K562 (cell line): ENCODE data around the gene PIK3R5.

ENCODE experiments used
- CC2D1A ChIP-seq: fragments of 450-650 bp; IDR thresholded peaks from 2 replicates; pipeline ENCODE4 v1.6.1; 2017; ENCODE audit warnings: mild to moderate bottlenecking
- CTCF ChIP-seq, 3 experiments: IDR thresholded peaks in 2 of 3; conservative IDR thresholded peaks in 1 of 3; 2 replicates each; pipeline ENCODE4 v1.5.1; 2011 to 2012; ENCODE audit warnings: low read length in 3 of 3, mild to moderate bottlenecking in 3 of 3, control low read depth in 2 of 3, improper control_type of control experiment in 1 of 3, inconsistent platforms in 1 of 3, low read depth in 1 of 3, mixed read lengths in 1 of 3, moderate library complexity in 1 of 3; ENCODE audit not compliant: insufficient read depth in 2 of 3
- GTF3C2 ChIP-seq: IDR thresholded peaks from 3 replicates; pipeline ENCODE4 v1.6.1; 2011; ENCODE audit warnings: borderline replicate concordance, mild to moderate bottlenecking, moderate library complexity; ENCODE audit not compliant: insufficient read length; ENCODE audit errors: extremely low read depth
- HDAC6 ChIP-seq: IDR thresholded peaks from 2 replicates; pipeline ENCODE4 v1.6.1; 2012; ENCODE audit warnings: low read depth, mild to moderate bottlenecking, control low read depth, inconsistent platforms, low read length, moderate library complexity
- HMG20A ChIP-seq: fragments of 450-650 bp; formaldehyde crosslinking; conservative IDR thresholded peaks from 2 replicates; pipeline ENCODE4 v1.4.0; 2020; ENCODE audit warnings: mild to moderate bottlenecking, mixed read lengths
- SRF ChIP-seq, 2 experiments: fragments of 250-450, 450-650 bp in 1 of 2; sonication (Bioruptor Pico) in 1 of 2; sonication (generic) in 1 of 2; formaldehyde crosslinking; IDR thresholded peaks; 2 replicates each; pipeline versions ENCODE4 v1.5.0 to v1.5.1; 2020 to 2022; ENCODE audit warnings: mild to moderate bottlenecking in 1 of 2, missing genetic modification reagents in 1 of 2
- TCF15 ChIP-seq: fragments of 250-450 bp; sonication (Bioruptor Pico); IDR thresholded peaks from 2 replicates; pipeline ENCODE4 v1.8.0; 2022; ENCODE audit warnings: moderate library complexity, mild to moderate bottlenecking, inconsistent platforms
- ZBTB7A ChIP-seq: IDR thresholded peaks from 2 replicates; pipeline ENCODE4 v1.6.1; 2011; ENCODE audit warnings: low read depth, mild to moderate bottlenecking, low read length, moderate library complexity, borderline replicate concordance; ENCODE audit not compliant: control insufficient read depth
- TF ChIP-seq, protein P1 (sequence below), 2 experiments: fragments of 450-650 bp in 1 of 2; sonication (generic) in 1 of 2; formaldehyde crosslinking; conservative IDR thresholded peaks; 2 replicates each; pipeline versions ENCODE4 v1.4.0 to v1.8.1; 2020 to 2022; ENCODE audit warnings: mild to moderate bottlenecking in 1 of 2, missing genetic modification reagents in 1 of 2
- TF ChIP-seq, protein P2 (sequence below): sonication (generic); formaldehyde crosslinking; IDR thresholded peaks from 2 replicates; pipeline ENCODE4 v1.8.0; 2023; ENCODE audit warnings: mild to moderate bottlenecking, missing genetic modification reagents
- TF ChIP-seq, protein P3 (sequence below): sonication (generic); formaldehyde crosslinking; IDR thresholded peaks from 2 replicates; pipeline ENCODE4 v1.8.1; 2023; ENCODE audit warnings: mild to moderate bottlenecking, missing genetic modification reagents
- TF ChIP-seq, protein P4 (sequence below): sonication (generic); formaldehyde crosslinking; IDR thresholded peaks from 2 replicates; pipeline ENCODE4 v1.8.0; 2022; ENCODE audit warnings: mild to moderate bottlenecking, missing genetic modification reagents

- TF ChIP-seq CC2D1A: no peak
- TF ChIP-seq GTF3C2: no peak
- no peak for TF ChIP-seq CTCF (IDR thresholded peaks at IDR 0.05 in 2 of 3, conservative IDR thresholded peaks at IDR 0.05 in 1 of 3; ENCODE audit: insufficient read depth in 2 of 3, low read depth in 1 of 3, low read length in 3 of 3)
- TF ChIP-seq, protein P1, sequence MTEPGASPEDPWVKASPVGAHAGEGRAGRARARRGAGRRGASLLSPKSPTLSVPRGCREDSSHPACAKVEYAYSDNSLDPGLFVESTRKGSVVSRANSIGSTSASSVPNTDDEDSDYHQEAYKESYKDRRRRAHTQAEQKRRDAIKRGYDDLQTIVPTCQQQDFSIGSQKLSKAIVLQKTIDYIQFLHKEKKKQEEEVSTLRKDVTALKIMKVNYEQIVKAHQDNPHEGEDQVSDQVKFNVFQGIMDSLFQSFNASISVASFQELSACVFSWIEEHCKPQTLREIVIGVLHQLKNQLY (CRISPR knock-in tag; conservative IDR thresholded peaks at IDR 0.05): no peak
- no peak for TF ChIP-seq HMG20A
- TF ChIP-seq ZBTB7A: no peak
- TF ChIP-seq, protein P2, sequence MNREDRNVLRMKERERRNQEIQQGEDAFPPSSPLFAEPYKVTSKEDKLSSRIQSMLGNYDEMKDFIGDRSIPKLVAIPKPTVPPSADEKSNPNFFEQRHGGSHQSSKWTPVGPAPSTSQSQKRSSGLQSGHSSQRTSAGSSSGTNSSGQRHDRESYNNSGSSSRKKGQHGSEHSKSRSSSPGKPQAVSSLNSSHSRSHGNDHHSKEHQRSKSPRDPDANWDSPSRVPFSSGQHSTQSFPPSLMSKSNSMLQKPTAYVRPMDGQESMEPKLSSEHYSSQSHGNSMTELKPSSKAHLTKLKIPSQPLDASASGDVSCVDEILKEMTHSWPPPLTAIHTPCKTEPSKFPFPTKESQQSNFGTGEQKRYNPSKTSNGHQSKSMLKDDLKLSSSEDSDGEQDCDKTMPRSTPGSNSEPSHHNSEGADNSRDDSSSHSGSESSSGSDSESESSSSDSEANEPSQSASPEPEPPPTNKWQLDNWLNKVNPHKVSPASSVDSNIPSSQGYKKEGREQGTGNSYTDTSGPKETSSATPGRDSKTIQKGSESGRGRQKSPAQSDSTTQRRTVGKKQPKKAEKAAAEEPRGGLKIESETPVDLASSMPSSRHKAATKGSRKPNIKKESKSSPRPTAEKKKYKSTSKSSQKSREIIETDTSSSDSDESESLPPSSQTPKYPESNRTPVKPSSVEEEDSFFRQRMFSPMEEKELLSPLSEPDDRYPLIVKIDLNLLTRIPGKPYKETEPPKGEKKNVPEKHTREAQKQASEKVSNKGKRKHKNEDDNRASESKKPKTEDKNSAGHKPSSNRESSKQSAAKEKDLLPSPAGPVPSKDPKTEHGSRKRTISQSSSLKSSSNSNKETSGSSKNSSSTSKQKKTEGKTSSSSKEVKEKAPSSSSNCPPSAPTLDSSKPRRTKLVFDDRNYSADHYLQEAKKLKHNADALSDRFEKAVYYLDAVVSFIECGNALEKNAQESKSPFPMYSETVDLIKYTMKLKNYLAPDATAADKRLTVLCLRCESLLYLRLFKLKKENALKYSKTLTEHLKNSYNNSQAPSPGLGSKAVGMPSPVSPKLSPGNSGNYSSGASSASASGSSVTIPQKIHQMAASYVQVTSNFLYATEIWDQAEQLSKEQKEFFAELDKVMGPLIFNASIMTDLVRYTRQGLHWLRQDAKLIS (CRISPR knock-in tag): no peak
- no peak for TF ChIP-seq HDAC6
- TF ChIP-seq, protein P3, sequence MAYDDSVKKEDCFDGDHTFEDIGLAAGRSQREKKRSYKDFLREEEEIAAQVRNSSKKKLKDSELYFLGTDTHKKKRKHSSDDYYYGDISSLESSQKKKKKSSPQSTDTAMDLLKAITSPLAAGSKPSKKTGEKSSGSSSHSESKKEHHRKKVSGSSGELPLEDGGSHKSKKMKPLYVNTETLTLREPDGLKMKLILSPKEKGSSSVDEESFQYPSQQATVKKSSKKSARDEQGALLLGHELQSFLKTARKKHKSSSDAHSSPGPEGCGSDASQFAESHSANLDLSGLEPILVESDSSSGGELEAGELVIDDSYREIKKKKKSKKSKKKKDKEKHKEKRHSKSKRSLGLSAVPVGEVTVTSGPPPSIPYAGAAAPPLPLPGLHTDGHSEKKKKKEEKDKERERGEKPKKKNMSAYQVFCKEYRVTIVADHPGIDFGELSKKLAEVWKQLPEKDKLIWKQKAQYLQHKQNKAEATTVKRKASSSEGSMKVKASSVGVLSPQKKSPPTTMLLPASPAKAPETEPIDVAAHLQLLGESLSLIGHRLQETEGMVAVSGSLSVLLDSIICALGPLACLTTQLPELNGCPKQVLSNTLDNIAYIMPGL (CRISPR knock-in tag): no peak
- TF ChIP-seq SRF (CRISPR knock-in tag; IDR thresholded peaks at IDR 0.05): no peak
- TF ChIP-seq TCF15 (CRISPR knock-in tag): no peak
- TF ChIP-seq, protein P4, sequence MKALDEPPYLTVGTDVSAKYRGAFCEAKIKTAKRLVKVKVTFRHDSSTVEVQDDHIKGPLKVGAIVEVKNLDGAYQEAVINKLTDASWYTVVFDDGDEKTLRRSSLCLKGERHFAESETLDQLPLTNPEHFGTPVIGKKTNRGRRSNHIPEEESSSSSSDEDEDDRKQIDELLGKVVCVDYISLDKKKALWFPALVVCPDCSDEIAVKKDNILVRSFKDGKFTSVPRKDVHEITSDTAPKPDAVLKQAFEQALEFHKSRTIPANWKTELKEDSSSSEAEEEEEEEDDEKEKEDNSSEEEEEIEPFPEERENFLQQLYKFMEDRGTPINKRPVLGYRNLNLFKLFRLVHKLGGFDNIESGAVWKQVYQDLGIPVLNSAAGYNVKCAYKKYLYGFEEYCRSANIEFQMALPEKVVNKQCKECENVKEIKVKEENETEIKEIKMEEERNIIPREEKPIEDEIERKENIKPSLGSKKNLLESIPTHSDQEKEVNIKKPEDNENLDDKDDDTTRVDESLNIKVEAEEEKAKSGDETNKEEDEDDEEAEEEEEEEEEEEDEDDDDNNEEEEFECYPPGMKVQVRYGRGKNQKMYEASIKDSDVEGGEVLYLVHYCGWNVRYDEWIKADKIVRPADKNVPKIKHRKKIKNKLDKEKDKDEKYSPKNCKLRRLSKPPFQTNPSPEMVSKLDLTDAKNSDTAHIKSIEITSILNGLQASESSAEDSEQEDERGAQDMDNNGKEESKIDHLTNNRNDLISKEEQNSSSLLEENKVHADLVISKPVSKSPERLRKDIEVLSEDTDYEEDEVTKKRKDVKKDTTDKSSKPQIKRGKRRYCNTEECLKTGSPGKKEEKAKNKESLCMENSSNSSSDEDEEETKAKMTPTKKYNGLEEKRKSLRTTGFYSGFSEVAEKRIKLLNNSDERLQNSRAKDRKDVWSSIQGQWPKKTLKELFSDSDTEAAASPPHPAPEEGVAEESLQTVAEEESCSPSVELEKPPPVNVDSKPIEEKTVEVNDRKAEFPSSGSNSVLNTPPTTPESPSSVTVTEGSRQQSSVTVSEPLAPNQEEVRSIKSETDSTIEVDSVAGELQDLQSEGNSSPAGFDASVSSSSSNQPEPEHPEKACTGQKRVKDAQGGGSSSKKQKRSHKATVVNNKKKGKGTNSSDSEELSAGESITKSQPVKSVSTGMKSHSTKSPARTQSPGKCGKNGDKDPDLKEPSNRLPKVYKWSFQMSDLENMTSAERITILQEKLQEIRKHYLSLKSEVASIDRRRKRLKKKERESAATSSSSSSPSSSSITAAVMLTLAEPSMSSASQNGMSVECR (CRISPR knock-in tag): no peak
Observed at GRCh38 chr17:8843344-8843743, 122.2 kb downstream of the PIK3R5 start.
